Measurements from ENCODE around the gene KLHDC4. TPM values are rescaled to one million over a fixed set of nuclear protein-coding genes. Genes with fewer than 3 reads are reported as not detected.
"Not testable (repeated sequence)": the region's sequence is repeated elsewhere in the genome, so short reads cannot be mapped to it uniquely, and the experiment has no call there.

The KLHDC4 gene
- total and polyA plus RNA-seq, 8 donors: 15.5 to 82.1 (median 26.0) TPM

DNA sequence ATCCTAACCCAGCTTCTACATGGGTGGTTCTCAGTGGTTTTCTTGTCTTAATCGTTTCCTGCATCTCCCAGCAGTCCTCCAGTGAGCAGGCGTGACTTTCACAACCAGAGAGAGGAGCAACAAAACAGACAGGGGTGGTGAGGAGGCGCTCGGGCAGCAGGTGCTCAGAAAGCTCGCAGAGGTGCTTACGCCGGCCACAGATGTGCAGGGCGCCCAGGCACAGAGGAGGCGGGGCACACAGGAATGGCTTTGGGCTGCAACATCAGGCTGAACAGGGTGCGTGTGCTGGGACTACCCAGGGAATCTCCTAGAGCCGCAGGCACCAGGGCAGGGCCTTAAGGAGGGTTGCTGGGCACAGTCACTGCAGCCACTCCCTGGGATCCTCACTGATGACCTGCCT lies 32.6 kb downstream of the KLHDC4 start:
- H3K27ac ChIP-seq: no peak overlapping the region
- FAIRE-seq: no peak
- no peaks in the 10 kb centered on the region for H3K4me1 ChIP-seq
- TF ChIP-seq, protein P1, sequence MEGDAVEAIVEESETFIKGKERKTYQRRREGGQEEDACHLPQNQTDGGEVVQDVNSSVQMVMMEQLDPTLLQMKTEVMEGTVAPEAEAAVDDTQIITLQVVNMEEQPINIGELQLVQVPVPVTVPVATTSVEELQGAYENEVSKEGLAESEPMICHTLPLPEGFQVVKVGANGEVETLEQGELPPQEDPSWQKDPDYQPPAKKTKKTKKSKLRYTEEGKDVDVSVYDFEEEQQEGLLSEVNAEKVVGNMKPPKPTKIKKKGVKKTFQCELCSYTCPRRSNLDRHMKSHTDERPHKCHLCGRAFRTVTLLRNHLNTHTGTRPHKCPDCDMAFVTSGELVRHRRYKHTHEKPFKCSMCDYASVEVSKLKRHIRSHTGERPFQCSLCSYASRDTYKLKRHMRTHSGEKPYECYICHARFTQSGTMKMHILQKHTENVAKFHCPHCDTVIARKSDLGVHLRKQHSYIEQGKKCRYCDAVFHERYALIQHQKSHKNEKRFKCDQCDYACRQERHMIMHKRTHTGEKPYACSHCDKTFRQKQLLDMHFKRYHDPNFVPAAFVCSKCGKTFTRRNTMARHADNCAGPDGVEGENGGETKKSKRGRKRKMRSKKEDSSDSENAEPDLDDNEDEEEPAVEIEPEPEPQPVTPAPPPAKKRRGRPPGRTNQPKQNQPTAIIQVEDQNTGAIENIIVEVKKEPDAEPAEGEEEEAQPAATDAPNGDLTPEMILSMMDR (IDR thresholded peaks at IDR 0.05): no peak
- peak in 1 of 4 donors; percentile 25 for ATAC-seq
- 85 to 91% methylated on average over 11 of the region's 11 CpGs for WGBS, 2 donors
- peaks cover 0 to 24% (median 0%) of the 10 kb centered on the region in 3 donors for H3K36me3 ChIP-seq
- DNase-seq: no peak
- H3K9me3 ChIP-seq: no peaks in the 10 kb centered on the region
- no peaks in the 10 kb centered on the region for H3K27me3 ChIP-seq
- intact Hi-C loops (cut with DNase I): no loop called here
- H3K4me3 ChIP-seq: no peak overlapping the region

DNA sequence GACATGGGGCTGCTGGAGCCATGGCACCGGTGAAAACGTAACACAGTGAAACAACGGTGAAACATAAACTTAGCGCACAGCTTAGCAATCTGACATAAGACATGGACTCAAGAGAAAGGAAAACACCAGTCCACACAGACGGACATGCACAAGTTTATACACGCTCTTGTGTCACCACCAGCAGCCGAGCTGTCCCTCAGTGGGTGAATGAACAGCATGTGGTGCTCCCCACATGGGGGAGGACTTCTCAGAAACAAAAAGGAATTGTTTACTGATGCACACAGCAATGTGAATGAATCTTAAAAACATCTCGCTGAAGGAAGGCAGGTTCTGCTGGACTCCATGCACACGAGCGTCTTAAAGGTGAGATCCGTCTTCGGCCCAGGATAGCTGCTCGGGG lies 34.2 kb downstream of the KLHDC4 start:
- Histone ChIP-seq H3K36me3 (peaks cover 0 to 27% (median 0%) of the 10 kb centered on the region in 3 donors), H3K4me3 (no peak overlapping the region), H3K27me3 (no peaks in the 10 kb centered on the region), H3K9me3 (no peaks in the 10 kb centered on the region), H3K27ac (no peak overlapping the region), H3K4me1 (no peaks in the 10 kb centered on the region)
- DNase-seq (no peak), ATAC-seq (no peak), FAIRE-seq (no peak)
- TF ChIP-seq, protein P1 (IDR thresholded peaks at IDR 0.05): no peak
- 96 to 97% methylated on average over 13 of the region's 13 CpGs for WGBS, 2 donors
- intact Hi-C loops (cut with DNase I): no loop called here

DNA sequence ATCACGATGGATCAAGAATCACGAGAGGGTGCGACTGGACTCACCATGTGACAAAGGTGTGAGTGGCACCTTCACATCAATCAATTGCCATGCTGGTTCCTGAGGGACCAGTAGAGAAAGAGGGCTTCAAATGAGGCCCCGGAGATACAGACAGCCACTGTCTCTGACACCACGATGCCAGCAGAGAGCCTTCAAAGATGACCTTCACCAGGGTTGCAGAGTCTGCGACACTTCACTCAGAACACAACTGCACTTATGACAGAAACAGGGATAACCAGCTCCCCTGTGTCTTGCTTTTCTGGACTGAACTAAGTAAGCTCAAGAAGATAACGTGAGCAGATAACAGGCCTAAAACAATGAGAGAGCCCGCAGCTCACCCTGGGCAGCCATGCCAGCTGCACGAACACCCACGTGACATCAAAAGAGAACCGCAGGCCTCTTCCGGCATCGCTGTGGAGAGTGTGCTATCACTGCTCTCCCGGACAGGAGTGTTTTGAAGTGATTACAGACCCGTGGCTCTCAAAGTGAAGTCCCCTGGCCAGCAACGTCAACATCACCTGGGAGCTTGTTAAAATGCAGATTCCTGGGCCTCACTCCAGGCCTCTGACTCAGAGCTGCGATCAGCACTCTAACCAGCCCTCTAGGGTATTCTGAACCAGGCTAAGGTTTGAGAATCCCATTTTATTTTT lies 36.4 kb downstream of the KLHDC4 start:
- no peaks in the 10 kb centered on the region for H3K27me3 ChIP-seq
- H3K4me3 ChIP-seq: no peak overlapping the region
- peaks cover 0 to 27% (median 0%) of the 10 kb centered on the region in 3 donors for H3K36me3 ChIP-seq
- intact Hi-C loops (cut with DNase I): no loop called here
- no peaks in the 10 kb centered on the region for H3K9me3 ChIP-seq
- TF ChIP-seq, protein P1 (IDR thresholded peaks at IDR 0.05): no peak
- H3K4me1 ChIP-seq: no peaks in the 10 kb centered on the region
- DNase-seq (no peak), ATAC-seq (no peak), FAIRE-seq (no peak)
- 93 to 94% methylated on average over 17 of the region's 17 CpGs for WGBS, 2 donors
- H3K27ac ChIP-seq: no peak overlapping the region

DNA sequence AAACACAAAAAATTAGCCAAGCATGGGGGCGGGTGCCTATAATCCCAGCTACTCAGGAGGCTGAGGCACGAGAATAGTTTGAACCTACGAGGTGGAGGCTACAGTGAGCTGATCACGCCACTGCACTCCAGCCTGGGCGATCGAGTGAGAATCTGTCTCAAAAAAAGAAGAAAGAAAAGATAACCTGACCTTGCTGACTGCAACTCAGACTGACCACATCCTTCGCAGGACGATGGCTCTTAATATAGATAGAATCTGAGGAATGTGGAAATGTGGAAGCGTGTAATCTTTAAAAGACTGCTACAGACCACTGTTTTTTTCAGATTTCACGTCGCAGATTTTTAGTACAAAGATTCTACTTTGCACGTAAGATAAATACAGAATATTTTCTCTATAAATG lies 37.8 kb downstream of the KLHDC4 start:
- Histone ChIP-seq H3K4me3 (no peak overlapping the region), H3K27me3 (no peaks in the 10 kb centered on the region), H3K36me3 (peaks cover 0 to 27% (median 0%) of the 10 kb centered on the region in 3 donors), H3K4me1 (no peaks in the 10 kb centered on the region), H3K9me3 (no peaks in the 10 kb centered on the region), H3K27ac (no peak overlapping the region)
- TF ChIP-seq, protein P1 (IDR thresholded peaks at IDR 0.05): no peak
- DNase-seq (no peak), ATAC-seq (no peak), FAIRE-seq (no peak)
- intact Hi-C loops (cut with DNase I): no loop called here
- 92 to 95% methylated on average over 12 of the region's 12 CpGs for WGBS, 2 donors

DNA sequence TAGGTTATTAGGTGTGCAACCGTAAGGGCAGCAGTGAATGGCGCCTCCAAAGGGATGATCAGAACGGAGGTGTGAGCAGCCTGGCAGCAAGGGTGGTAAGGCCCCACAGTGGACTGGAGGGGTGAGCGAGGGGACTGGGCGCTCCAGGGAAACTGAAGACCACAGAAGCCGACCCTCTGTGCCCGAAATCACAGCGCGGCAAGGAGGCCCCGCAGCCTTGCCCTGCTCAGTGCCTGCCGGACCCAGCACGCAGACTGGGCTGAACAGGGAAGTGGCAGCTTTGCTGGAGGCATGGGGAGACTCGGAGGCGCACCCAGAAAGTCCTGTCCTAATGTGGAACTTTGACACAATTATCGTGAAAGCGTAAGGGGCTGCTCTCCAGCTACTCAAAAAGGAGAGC lies 38.4 kb downstream of the KLHDC4 start:
- Histone ChIP-seq H3K36me3 (peaks cover 0 to 27% (median 0%) of the 10 kb centered on the region in 3 donors), H3K27ac (no peak overlapping the region), H3K9me3 (no peaks in the 10 kb centered on the region), H3K4me1 (no peaks in the 10 kb centered on the region), H3K27me3 (no peaks in the 10 kb centered on the region), H3K4me3 (no peak overlapping the region)
- ATAC-seq (no peak), FAIRE-seq (no peak), DNase-seq (no peak)
- intact Hi-C loops (cut with DNase I): no loop called here
- TF ChIP-seq, protein P1 (IDR thresholded peaks at IDR 0.05): no peak
- 96 to 98% methylated on average over 16 of the region's 16 CpGs for WGBS, 2 donors

DNA sequence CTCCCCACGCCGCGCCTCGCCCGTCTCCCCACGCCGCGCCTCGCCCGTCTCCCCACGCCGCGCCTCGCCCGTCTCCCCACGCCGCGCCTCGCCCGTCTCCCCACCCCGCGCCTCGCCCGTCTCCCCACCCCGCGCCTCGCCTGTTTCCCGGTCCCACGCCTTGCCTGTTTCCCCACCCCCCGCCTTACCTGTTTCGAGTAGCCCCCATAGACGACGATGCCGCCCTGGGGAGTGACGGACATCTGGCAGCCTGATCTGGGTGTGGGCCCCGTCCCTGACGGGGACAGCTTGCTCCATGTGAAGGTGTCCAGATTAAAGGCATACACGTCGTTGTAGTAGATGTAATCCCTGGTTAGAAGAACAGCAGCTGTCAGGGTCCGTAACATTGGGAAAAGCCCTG lies 39.2 kb downstream of the KLHDC4 start:
- intact Hi-C loops (cut with DNase I); FAIRE-seq; H3K4me3 ChIP-seq; H3K9me3 ChIP-seq; H3K27ac ChIP-seq; H3K4me1 ChIP-seq; H3K27me3 ChIP-seq; DNase-seq; ATAC-seq: not testable (repeated sequence)
- peaks cover 0 to 27% (median 0%) of the 10 kb centered on the region in 3 donors for H3K36me3 ChIP-seq
- WGBS, 2 donors: 95 to 97% methylated on average over 25 to 32 of the region's 40 CpGs
